ENCODE measurements around the gene PKP4. TPM values are rescaled to one million over a fixed set of nuclear protein-coding genes. Genes with fewer than 3 reads are reported as not detected.
A peak's percentile ranks its signal among the peaks of the same experiment; 100 is the strongest.

The PKP4 gene
- total and polyA plus RNA-seq, 9 of the 15 experiments (the other 6 are each of a cell fraction or from before 2014, with no cell fraction given): 24.6 to 99.1 (median 74.0) TPM

- FAIRE-seq (no peak), ATAC-seq (no peak), DNase-seq (ENCODE audit: extremely low read depth in 1 of 4, low spot score in 3 of 4) (no peak)
- ChIA-PET POLR2A (interaction anchor here (0.6 to 2.0 kb wide), 4 partner anchors 10 to 1367 kb away, joined by 3 to 5 read pairs (median 4); no protein-coding TSS in a partner anchor), CTCF (ENCODE audit: low intra/inter-chr PET ratio) (no interaction called here)
- WGBS (ENCODE audit: insufficient coverage, low coverage, missing lambda C conversion rate): 92% methylated on average over 2 of the region's 2 CpGs
- in situ Hi-C loops (cut with MboI): no loop called here
- peaks cover 41% of the 10 kb centered on the region; the same call in 2 of the 3 replicates for H3K36me3 ChIP-seq (ENCODE audit: control insufficient read depth, insufficient read depth, low read length)
- H3K27ac ChIP-seq (ENCODE audit: extremely low read depth, low read depth, low read length): no peak overlapping the region
- no peak overlapping the region for H3K4me3 ChIP-seq
- no peaks in the 10 kb centered on the region for H3K4me1 ChIP-seq (replicated peaks in 1 of 2; ENCODE audit: control insufficient read depth in 2 of 2, insufficient read depth in 2 of 2, low read length in 2 of 2)
- no peaks in the 10 kb centered on the region for H3K9me3 ChIP-seq (replicated peaks; ENCODE audit: control insufficient read depth, insufficient read depth, low read depth, low read length)
- intact Hi-C loops (cut with micrococcal nuclease): no loop called here
- TF ChIP-seq KAT2B (IDR thresholded peaks at IDR 0.05; ENCODE audit: low read depth, low read length) (no peak), RAD51 (IDR thresholded peaks at IDR 0.05; ENCODE audit: borderline replicate concordance, low read depth) (no peak)
- BruUV-seq (replicated peaks): no TSS peak
- no peak overlapping the region for H3K9ac ChIP-seq (ENCODE audit: insufficient read depth in 1 of 2, low read depth in 2 of 2, low read length in 2 of 2)
- no peaks in the 10 kb centered on the region for H4K20me1 ChIP-seq (replicated peaks; ENCODE audit: control insufficient read depth, insufficient read depth, low read length)
- H3K79me2 ChIP-seq (ENCODE audit: control insufficient read depth, insufficient read depth, low read length): no peaks in the 10 kb centered on the region
- H3K4me2 ChIP-seq (ENCODE audit: insufficient read depth, low read length): no peak overlapping the region
- no peaks in the 10 kb centered on the region for H3K27me3 ChIP-seq (ENCODE audit: control insufficient read depth in 2 of 2, insufficient read depth in 2 of 2, low read length in 2 of 2)
- H3K9me1 ChIP-seq (ENCODE audit: control insufficient read depth, insufficient read depth, low read length): no peaks in the 10 kb centered on the region
- no peak overlapping the region for H2AFZ ChIP-seq (ENCODE audit: low read depth, low read length)
Observed at GRCh38 chr2:158649846-158650245, 193.1 kb downstream of the PKP4 start.

GRCh38 chr2:158650646-158651357, 194.1 kb downstream of the PKP4 start:
- POLR2A ChIA-PET: interaction anchor here (2.0 kb wide), 1 partner anchor 9 kb away, joined by 5 read pairs; no protein-coding TSS in a partner anchor
- no peaks in the 10 kb centered on the region for H4K20me1 ChIP-seq (replicated peaks; ENCODE audit: control insufficient read depth, insufficient read depth, low read length)
- peak overlapping the region in 1 of 2 experiments; percentile 39; a peak in 1 of 4 replicates for H3K9ac ChIP-seq (ENCODE audit: insufficient read depth in 1 of 2, low read depth in 2 of 2, low read length in 2 of 2)
- no TSS peak for BruUV-seq (replicated peaks)
- no peaks in the 10 kb centered on the region for H3K9me3 ChIP-seq (replicated peaks; ENCODE audit: control insufficient read depth, insufficient read depth, low read depth, low read length)
- 93% methylated on average over 6 of the region's 6 CpGs for WGBS (ENCODE audit: insufficient coverage, low coverage, missing lambda C conversion rate)
- no peak overlapping the region for H3K4me3 ChIP-seq
- CTCF ChIA-PET (ENCODE audit: low intra/inter-chr PET ratio): no interaction called here
- in situ Hi-C loops (cut with MboI): no loop called here
- peaks cover 36% of the 10 kb centered on the region; the same call in 2 of the 3 replicates for H3K36me3 ChIP-seq (ENCODE audit: control insufficient read depth, insufficient read depth, low read length)
- no peaks in the 10 kb centered on the region for H3K4me1 ChIP-seq (replicated peaks in 1 of 2; ENCODE audit: control insufficient read depth in 2 of 2, insufficient read depth in 2 of 2, low read length in 2 of 2)
- H3K4me2 ChIP-seq (ENCODE audit: insufficient read depth, low read length): no peak overlapping the region
- no peak for DNase-seq (ENCODE audit: extremely low read depth in 1 of 4, low spot score in 3 of 4)
- intact Hi-C loops (cut with micrococcal nuclease): no loop called here
- ATAC-seq: peak; percentile 55
- no peaks in the 10 kb centered on the region for H3K79me2 ChIP-seq (ENCODE audit: control insufficient read depth, insufficient read depth, low read length)
- H3K9me1 ChIP-seq (ENCODE audit: control insufficient read depth, insufficient read depth, low read length): no peaks in the 10 kb centered on the region
- no peak overlapping the region for H3K27ac ChIP-seq (ENCODE audit: extremely low read depth, low read depth, low read length)
- no peak for FAIRE-seq
- H2AFZ ChIP-seq (ENCODE audit: low read depth, low read length): no peak overlapping the region
- no peaks in the 10 kb centered on the region for H3K27me3 ChIP-seq (ENCODE audit: control insufficient read depth in 2 of 2, insufficient read depth in 2 of 2, low read length in 2 of 2)
- no peak for TF ChIP-seq PBX2 (CRISPR knock-in tag; IDR thresholded peaks at IDR 0.05; ENCODE audit: low read depth)
- peak; percentile 35 for TF ChIP-seq PBX2 (tag; conservative IDR thresholded peaks at IDR 0.05; ENCODE audit: low read depth)
- TF ChIP-seq BCOR (IDR thresholded peaks at IDR 0.05): no peak
- TF ChIP-seq SPI1 (IDR thresholded peaks at IDR 0.05; ENCODE audit: borderline replicate concordance, low read depth, low read length): peak; percentile 42; the same call in 1 of the 2 replicates
- no peak for TF ChIP-seq NFATC3 (IDR thresholded peaks at IDR 0.05)
- no peak for TF ChIP-seq SLC30A9 (CRISPR knock-in tag; IDR thresholded peaks at IDR 0.05)
- TF ChIP-seq RUNX1 (IDR thresholded peaks at IDR 0.05; ENCODE audit: low read depth): no peak
- TF ChIP-seq ZBTB26 (CRISPR knock-in tag; IDR thresholded peaks at IDR 0.05): no peak
